NB4 (cell line): ENCODE results near the gene BFSP2.

Experiments
- DNase-seq: peaks from one replicate; pipeline ENCODE4 v3.0.0; 2010; ENCODE audit warnings: low read depth
- H3K4me3 ChIP-seq: one replicate; pipeline ENCODE4 v1.5.1; 2011; ENCODE audit warnings: mild to moderate bottlenecking, low read depth, low read length, moderate library complexity
- CTCF ChIP-seq: IDR thresholded peaks from one replicate; pipeline ENCODE4 v1.5.1; 2012; ENCODE audit warnings: low read depth, low read length
- MYC ChIP-seq: IDR thresholded peaks from 2 replicates; pipeline ENCODE4 v1.6.1; 2011; ENCODE audit warnings: low read depth, low read length
- POLR2A ChIP-seq: IDR thresholded peaks from 2 replicates; pipeline ENCODE4 v1.6.1; 2011; ENCODE audit warnings: mild to moderate bottlenecking; ENCODE audit not compliant: insufficient read length; ENCODE audit errors: extremely low read depth
- TF ChIP-seq, protein P1 (sequence below): IDR thresholded peaks from 2 replicates; pipeline ENCODE4 v1.6.1; 2011; ENCODE audit warnings: low read depth, low read length

BFSP2 gene

DNA sequence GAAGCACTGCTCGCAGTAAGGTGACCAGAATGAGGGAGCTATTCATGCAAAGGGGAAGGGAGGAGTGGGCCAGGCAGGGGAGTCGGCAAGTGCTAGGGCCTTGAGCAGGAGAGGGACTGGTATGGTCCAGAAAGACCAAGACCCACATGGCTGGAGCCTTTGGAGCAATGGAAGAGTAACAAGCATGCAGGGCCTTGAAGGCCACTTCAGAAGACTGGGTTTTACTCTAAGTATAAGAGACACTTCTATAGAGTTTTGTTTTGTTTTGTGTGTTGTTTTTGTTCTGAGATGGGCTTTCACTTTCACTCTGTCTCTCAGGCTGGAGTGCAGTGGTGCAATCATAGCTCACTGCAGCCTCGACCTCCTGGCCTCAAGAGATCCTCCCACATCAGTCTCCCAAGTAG, 42.0 kb downstream of the BFSP2 start:
- DNase-seq = peak; percentile 39
- no peak for TF ChIP-seq CTCF
- no peak for TF ChIP-seq POLR2A
- TF ChIP-seq MYC = no peak
- TF ChIP-seq, protein P1, sequence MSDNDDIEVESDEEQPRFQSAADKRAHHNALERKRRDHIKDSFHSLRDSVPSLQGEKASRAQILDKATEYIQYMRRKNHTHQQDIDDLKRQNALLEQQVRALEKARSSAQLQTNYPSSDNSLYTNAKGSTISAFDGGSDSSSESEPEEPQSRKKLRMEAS = no peak
- H3K4me3 ChIP-seq = peak overlapping the region; percentile 49

DNA sequence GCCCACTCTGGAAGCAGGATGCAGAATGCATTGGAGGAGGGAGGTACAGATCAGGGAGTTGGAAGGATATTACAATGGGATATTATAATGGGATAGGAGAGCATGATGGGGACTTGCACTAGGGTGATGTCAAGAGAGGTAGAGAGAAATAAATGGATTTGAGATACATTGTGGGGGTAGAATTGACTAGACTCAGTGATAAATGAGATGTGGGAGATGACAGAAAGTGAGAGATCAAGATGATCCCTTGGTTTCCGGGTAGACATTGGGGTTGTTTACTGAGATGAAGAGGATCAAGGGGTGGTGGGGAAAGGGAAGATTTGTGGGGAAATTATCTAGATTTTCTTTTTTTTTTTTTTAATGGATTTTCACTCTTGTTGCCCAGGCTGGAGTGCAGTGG, 42.7 kb downstream of the BFSP2 start:
- DNase-seq = no peak
- TF ChIP-seq CTCF (no peak), POLR2A (no peak), MYC (no peak)
- TF ChIP-seq, protein P1 = no peak

DNA sequence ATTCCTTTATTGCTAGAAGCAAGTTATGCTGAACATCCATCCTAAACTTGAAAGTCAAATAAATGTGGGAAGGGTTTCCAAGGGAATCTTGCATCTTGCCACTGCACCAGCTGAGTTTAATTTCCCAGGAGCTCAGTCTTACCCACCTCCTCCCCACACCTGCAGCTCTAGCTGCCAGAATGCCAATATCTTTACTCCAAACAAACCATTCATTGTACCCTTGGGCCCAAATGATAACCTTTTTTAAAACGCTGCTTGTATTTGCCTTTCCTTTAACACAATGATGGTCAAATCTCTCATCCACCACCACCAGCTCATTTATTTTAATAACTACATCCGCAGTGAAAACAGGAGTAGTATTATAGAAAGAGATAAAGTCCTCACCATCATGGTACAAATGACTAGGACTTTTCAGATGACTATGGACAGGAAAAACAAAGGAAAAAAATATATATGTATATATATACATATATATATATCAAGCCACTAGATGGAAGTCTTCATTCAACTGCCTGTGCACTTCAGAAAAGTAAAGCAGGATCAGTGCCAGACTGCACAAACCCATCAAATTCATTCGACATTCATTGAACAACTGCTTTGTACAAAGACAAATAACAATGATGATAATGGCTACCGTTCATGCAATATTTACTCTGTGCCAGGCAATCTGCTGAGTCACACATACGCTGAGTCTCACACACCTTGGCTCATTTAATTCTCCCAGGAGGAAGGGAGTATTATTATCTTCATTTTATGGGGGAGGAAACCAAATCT, 44.0 kb downstream of the BFSP2 start:
- H3K4me3 ChIP-seq = no peak overlapping the region
- DNase-seq = no peak
- TF ChIP-seq MYC = no peak
- TF ChIP-seq POLR2A = no peak
- TF ChIP-seq, protein P1 = no peak
- TF ChIP-seq CTCF = no peak

More for the DNA sequence above, 42.7 kb downstream of the BFSP2 start:
- no peak overlapping the region for H3K4me3 ChIP-seq

GRCh38 chr3:133444423-133444774, 44.5 kb downstream of the BFSP2 start:
- DNase-seq = no peak
- TF ChIP-seq, protein P1 = no peak
- TF ChIP-seq CTCF (no peak), POLR2A (no peak), MYC (no peak)
- H3K4me3 ChIP-seq = no peak overlapping the region

DNA sequence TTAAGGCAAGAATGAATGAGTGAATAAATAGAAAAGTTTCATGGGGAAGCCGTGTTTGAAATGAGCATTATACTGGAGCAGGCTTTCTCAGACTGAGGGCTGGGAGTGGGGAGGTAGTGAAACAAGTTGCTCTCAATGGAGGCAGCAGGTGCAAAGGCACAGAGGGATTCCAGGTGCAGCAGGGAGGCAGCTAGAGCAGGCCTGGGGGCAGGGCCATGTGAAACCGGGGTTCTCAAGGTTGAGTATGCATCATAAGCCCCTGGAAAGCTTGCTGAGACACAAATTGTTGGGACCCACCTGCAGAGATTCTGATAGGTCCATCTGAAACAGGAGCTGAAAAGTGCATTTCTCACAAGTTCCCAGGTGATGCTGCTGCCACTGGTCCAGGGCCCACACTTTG, 45.3 kb downstream of the BFSP2 start:
- H3K4me3 ChIP-seq = no peak overlapping the region
- no peak for DNase-seq
- TF ChIP-seq CTCF (no peak), MYC (no peak), POLR2A (no peak)
- TF ChIP-seq, protein P1 = no peak
